ENCODE results near the gene CACNA1I. TPM values are rescaled to one million over a fixed set of nuclear protein-coding genes. Genes with fewer than 3 reads are reported as not detected.

CACNA1I gene
- total and polyA plus RNA-seq, 2 experiments from 2014 or later, result 0.42 to 2.4 TPM

GRCh38 chr22:39601180-39601535 is 30.6 kb downstream of the CACNA1I start:
- no peaks in the 10 kb centered on the region; the same call in 1 of the 2 replicates for H3K4me1 ChIP-seq (ENCODE audit: insufficient read depth)
- no peak overlapping the region for H3K27ac ChIP-seq (ENCODE audit: low read depth)
- H4K20me1 ChIP-seq (replicated peaks; ENCODE audit: insufficient read depth), result no peaks in the 10 kb centered on the region
- no peak for ATAC-seq
- H3K27me3 ChIP-seq (ENCODE audit: insufficient read depth), result 0 out of 2 replicates have a peak, but pooled peaks cover 3% of the 10 kb centered on the region
- Mint-ChIP-seq H3K27me3 (ENCODE audit: insufficient read depth, low read depth, poor library complexity) (peaks cover 31% of the 10 kb centered on the region), H3K9me3 (peaks cover 12% of the 10 kb centered on the region), H3K4me1 (peaks cover 13% of the 10 kb centered on the region), H3K36me3 (ENCODE audit: low read depth) (peaks cover 6% of the 10 kb centered on the region; the same call in 1 of the 3 replicates), H3K4me3 (no peak overlapping the region), H3K27ac (no peak overlapping the region)
- H3K9me2 ChIP-seq (ENCODE audit: insufficient read depth), result no peaks in the 10 kb centered on the region
- H3K79me2 ChIP-seq (replicated peaks; ENCODE audit: insufficient read depth), result no peaks in the 10 kb centered on the region
- no peak for TF ChIP-seq ETS1 (IDR thresholded peaks at IDR 0.05)
- TF ChIP-seq, protein P1, sequence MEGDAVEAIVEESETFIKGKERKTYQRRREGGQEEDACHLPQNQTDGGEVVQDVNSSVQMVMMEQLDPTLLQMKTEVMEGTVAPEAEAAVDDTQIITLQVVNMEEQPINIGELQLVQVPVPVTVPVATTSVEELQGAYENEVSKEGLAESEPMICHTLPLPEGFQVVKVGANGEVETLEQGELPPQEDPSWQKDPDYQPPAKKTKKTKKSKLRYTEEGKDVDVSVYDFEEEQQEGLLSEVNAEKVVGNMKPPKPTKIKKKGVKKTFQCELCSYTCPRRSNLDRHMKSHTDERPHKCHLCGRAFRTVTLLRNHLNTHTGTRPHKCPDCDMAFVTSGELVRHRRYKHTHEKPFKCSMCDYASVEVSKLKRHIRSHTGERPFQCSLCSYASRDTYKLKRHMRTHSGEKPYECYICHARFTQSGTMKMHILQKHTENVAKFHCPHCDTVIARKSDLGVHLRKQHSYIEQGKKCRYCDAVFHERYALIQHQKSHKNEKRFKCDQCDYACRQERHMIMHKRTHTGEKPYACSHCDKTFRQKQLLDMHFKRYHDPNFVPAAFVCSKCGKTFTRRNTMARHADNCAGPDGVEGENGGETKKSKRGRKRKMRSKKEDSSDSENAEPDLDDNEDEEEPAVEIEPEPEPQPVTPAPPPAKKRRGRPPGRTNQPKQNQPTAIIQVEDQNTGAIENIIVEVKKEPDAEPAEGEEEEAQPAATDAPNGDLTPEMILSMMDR (conservative IDR thresholded peaks at IDR 0.05; ENCODE audit: low read depth in 2 of 2), result peak in 1 of 2 experiments; percentile 50; a peak in 2 of 4 replicates
- no peaks in the 10 kb centered on the region for H3F3A ChIP-seq (replicated peaks; ENCODE audit: low read depth)
- no peak overlapping the region for H3K4me2 ChIP-seq
- DNase-seq (ENCODE audit: low spot score), result no peak
- H3K36me3 ChIP-seq (ENCODE audit: insufficient read depth), result no peaks in the 10 kb centered on the region
- H3K4me3 ChIP-seq, result no peak overlapping the region
- H2AFZ ChIP-seq, result no peak overlapping the region

DNA sequence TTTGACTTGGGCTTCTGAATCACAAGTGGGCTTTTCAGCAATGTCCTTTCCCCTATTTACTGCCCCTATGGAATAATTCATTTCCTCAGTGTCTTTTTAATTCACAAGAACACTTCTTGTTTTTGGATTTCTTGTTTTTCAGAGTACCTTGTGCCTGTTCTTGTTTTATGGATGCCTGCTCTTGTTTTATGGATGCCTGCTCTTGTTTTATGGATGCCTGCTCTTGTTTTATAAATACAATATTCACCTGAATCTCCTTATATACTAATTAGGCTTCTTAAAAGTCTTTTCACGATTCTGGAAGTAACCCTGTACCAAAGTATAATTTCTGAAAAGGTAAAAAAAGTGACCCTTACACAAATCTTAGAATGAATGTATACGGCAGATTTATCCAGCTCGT is 32.8 kb downstream of the CACNA1I start:
- H3F3A ChIP-seq (replicated peaks; ENCODE audit: low read depth), result no peaks in the 10 kb centered on the region
- H3K9me2 ChIP-seq (ENCODE audit: insufficient read depth), result no peaks in the 10 kb centered on the region
- no peaks in the 10 kb centered on the region for H3K79me2 ChIP-seq (replicated peaks; ENCODE audit: insufficient read depth)
- H4K20me1 ChIP-seq (replicated peaks; ENCODE audit: insufficient read depth), result no peaks in the 10 kb centered on the region
- H3K27ac Mint-ChIP-seq, result no peak overlapping the region
- H3K36me3 Mint-ChIP-seq (ENCODE audit: low read depth), result peaks cover 6% of the 10 kb centered on the region; the same call in 1 of the 3 replicates
- peaks cover 17% of the 10 kb centered on the region for H3K27me3 Mint-ChIP-seq (ENCODE audit: insufficient read depth, low read depth, poor library complexity)
- H3K4me2 ChIP-seq, result no peak overlapping the region
- peaks cover 13% of the 10 kb centered on the region for H3K4me1 Mint-ChIP-seq
- peaks cover 8% of the 10 kb centered on the region; the same call in 1 of the 2 replicates for H3K4me1 ChIP-seq (ENCODE audit: insufficient read depth)
- no peaks in the 10 kb centered on the region for H3K36me3 ChIP-seq (ENCODE audit: insufficient read depth)
- no peak overlapping the region for H2AFZ ChIP-seq
- no peak overlapping the region; the same call in 2 of the 3 replicates for H3K4me3 Mint-ChIP-seq
- H3K4me3 ChIP-seq, result no peak overlapping the region
- H3K27ac ChIP-seq (ENCODE audit: low read depth), result no peak overlapping the region
- DNase-seq (ENCODE audit: low spot score) (no peak), ATAC-seq (no peak)
- H3K9me3 Mint-ChIP-seq, result peaks cover 12% of the 10 kb centered on the region
- H3K27me3 ChIP-seq (ENCODE audit: insufficient read depth), result 0 out of 2 replicates have a peak, but pooled peaks cover 3% of the 10 kb centered on the region
- TF ChIP-seq EZH2 (IDR thresholded peaks at IDR 0.05; ENCODE audit: low read depth, unreplicated experiment), result no peak
- TF ChIP-seq NANOG (IDR thresholded peaks at IDR 0.05; ENCODE audit: borderline replicate concordance), result no peak
- no peak for TF ChIP-seq EZH2phosphoT487 (IDR thresholded peaks at IDR 0.05; ENCODE audit: unreplicated experiment)
- TF ChIP-seq ETS1 (IDR thresholded peaks at IDR 0.05), result no peak
- TF ChIP-seq, protein P1 (conservative IDR thresholded peaks at IDR 0.05; ENCODE audit: low read depth in 2 of 2), result no peak
- no peak for TF ChIP-seq ZNF331 (CRISPR knock-in tag; IDR thresholded peaks at IDR 0.05; ENCODE audit: low read depth)
- TF ChIP-seq JUNB (IDR thresholded peaks at IDR 0.05; ENCODE audit: unreplicated experiment), result no peak
- TF ChIP-seq CREB1 (CRISPR knock-in tag; IDR thresholded peaks at IDR 0.05; ENCODE audit: low read depth), result no peak
- TF ChIP-seq, protein P2, sequence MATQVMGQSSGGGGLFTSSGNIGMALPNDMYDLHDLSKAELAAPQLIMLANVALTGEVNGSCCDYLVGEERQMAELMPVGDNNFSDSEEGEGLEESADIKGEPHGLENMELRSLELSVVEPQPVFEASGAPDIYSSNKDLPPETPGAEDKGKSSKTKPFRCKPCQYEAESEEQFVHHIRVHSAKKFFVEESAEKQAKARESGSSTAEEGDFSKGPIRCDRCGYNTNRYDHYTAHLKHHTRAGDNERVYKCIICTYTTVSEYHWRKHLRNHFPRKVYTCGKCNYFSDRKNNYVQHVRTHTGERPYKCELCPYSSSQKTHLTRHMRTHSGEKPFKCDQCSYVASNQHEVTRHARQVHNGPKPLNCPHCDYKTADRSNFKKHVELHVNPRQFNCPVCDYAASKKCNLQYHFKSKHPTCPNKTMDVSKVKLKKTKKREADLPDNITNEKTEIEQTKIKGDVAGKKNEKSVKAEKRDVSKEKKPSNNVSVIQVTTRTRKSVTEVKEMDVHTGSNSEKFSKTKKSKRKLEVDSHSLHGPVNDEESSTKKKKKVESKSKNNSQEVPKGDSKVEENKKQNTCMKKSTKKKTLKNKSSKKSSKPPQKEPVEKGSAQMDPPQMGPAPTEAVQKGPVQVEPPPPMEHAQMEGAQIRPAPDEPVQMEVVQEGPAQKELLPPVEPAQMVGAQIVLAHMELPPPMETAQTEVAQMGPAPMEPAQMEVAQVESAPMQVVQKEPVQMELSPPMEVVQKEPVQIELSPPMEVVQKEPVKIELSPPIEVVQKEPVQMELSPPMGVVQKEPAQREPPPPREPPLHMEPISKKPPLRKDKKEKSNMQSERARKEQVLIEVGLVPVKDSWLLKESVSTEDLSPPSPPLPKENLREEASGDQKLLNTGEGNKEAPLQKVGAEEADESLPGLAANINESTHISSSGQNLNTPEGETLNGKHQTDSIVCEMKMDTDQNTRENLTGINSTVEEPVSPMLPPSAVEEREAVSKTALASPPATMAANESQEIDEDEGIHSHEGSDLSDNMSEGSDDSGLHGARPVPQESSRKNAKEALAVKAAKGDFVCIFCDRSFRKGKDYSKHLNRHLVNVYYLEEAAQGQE (IDR thresholded peaks at IDR 0.05; ENCODE audit: unreplicated experiment), result no peak
- no peak for TF ChIP-seq POLR2AphosphoS5 (IDR thresholded peaks at IDR 0.05; ENCODE audit: low read depth)
- TF ChIP-seq STAT1 (IDR thresholded peaks at IDR 0.05; ENCODE audit: unreplicated experiment), result no peak

Measured in GM23338 (cell line).